SU-DHL-6 (cell line): ENCODE measurements around the gene GRID1.

Source experiments
- H2AFZ ChIP-seq: fragments of 200-600 bp; sonication (generic); 2 replicates; pipeline ENCODE4 v1.6.1; 2014; ENCODE audit warnings: low read depth, mild to moderate bottlenecking, moderate library complexity, mixed read lengths, antibody characterized with exemption, low read length; ENCODE audit not compliant: severe bottlenecking
- H3F3A ChIP-seq: fragments of 200-600 bp; shearing (Covaris generic); 2 replicates; pipeline ENCODE4 v1.6.0; 2016; ENCODE audit warnings: antibody characterized with exemption, mild to moderate bottlenecking; ENCODE audit not compliant: insufficient read depth
- H3K27ac ChIP-seq: fragments of 200-600 bp; sonication (generic); 2 replicates; pipeline ENCODE4 v1.5.1; 2016; ENCODE audit warnings: low read depth, mild to moderate bottlenecking, low read length, moderate library complexity, mixed read lengths
- H3K27me3 ChIP-seq: fragments of 200-600 bp; sonication (generic), shearing (Covaris generic); 2 replicates; pipeline ENCODE4 v1.6.0; 2014; ENCODE audit warnings: mild to moderate bottlenecking, low read length
- H3K36me3 ChIP-seq: fragments of 200-600 bp; sonication (generic); 2 replicates; pipeline ENCODE4 v1.6.1; 2014; ENCODE audit warnings: mild to moderate bottlenecking, low read length, mixed read lengths
- H3K4me2 ChIP-seq: fragments of 300-600, 200-600 bp; shearing (Covaris generic), sonication (generic); 2 replicates; pipeline ENCODE4 v1.6.0; 2014; ENCODE audit warnings: low read length, low read depth, mild to moderate bottlenecking; ENCODE audit not compliant: poor library complexity, severe bottlenecking
- H3K4me3 ChIP-seq: fragments of 200-600 bp; sonication (generic); 2 replicates; pipeline ENCODE4 v1.5.1; 2014; ENCODE audit warnings: antibody characterized with exemption, low read length, mild to moderate bottlenecking, mixed read lengths; ENCODE audit not compliant: insufficient read depth, poor library complexity, severe bottlenecking
- H3K79me2 ChIP-seq: fragments of 200-600 bp; sonication (generic); 2 replicates; pipeline ENCODE4 v1.6.1; 2014; ENCODE audit warnings: mild to moderate bottlenecking, low read length, moderate library complexity; ENCODE audit not compliant: insufficient read depth
- H3K9ac ChIP-seq: fragments of 200-600 bp; sonication (generic); 2 replicates; pipeline ENCODE4 v1.7.0; 2014; ENCODE audit warnings: mild to moderate bottlenecking, low read length
- H3K9me2 ChIP-seq: fragments of 200-600 bp; sonication (generic); replicated peaks from 2 replicates; pipeline ENCODE4 v1.6.1; 2014; ENCODE audit warnings: low read length; ENCODE audit not compliant: insufficient read depth
- H3K9me3 ChIP-seq: fragments of 200-600 bp; sonication (generic); 2 replicates; pipeline ENCODE4 v1.6.1; 2014; ENCODE audit warnings: low read length, mixed read lengths; ENCODE audit not compliant: insufficient read depth
- H4K20me1 ChIP-seq: fragments of 200-600 bp; sonication (generic); 2 replicates; pipeline ENCODE4 v1.6.1; 2014; ENCODE audit warnings: low read depth, mild to moderate bottlenecking, antibody characterized with exemption, low read length, moderate library complexity, mixed read lengths
- EZH2phosphoT487 ChIP-seq: fragments of 200-600 bp; sonication (generic), shearing (Covaris generic); conservative IDR thresholded peaks from 2 replicates; pipeline ENCODE4 v1.6.1; 2018; ENCODE audit warnings: mild to moderate bottlenecking, antibody characterized with exemption, low read length, moderate library complexity, mixed read lengths
- TF ChIP-seq, protein P1 (sequence below): fragments of 200-600 bp; sonication (generic); IDR thresholded peaks from one replicate; pipeline ENCODE4 v1.5.1; 2017; ENCODE audit warnings: antibody characterized with exemption, mild to moderate bottlenecking, low read length, moderate library complexity; ENCODE audit not compliant: insufficient read depth, poor library complexity, severe bottlenecking

GRID1 gene

GRCh38 chr10:86212391-86212700, 154.2 kb downstream of the GRID1 start:
- Histone ChIP-seq H3F3A (no peaks in the 10 kb centered on the region), H3K27me3 (no peaks in the 10 kb centered on the region), H3K79me2 (no peaks in the 10 kb centered on the region), H3K4me3 (no peak overlapping the region), H3K9me2 (no peaks in the 10 kb centered on the region), H3K9ac (no peak overlapping the region), H3K4me2 (no peak overlapping the region), H3K27ac (no peak overlapping the region), H4K20me1 (no peaks in the 10 kb centered on the region), H3K36me3 (no peaks in the 10 kb centered on the region), H2AFZ (no peak overlapping the region), H3K9me3 (no peaks in the 10 kb centered on the region)
- TF ChIP-seq, protein P1, sequence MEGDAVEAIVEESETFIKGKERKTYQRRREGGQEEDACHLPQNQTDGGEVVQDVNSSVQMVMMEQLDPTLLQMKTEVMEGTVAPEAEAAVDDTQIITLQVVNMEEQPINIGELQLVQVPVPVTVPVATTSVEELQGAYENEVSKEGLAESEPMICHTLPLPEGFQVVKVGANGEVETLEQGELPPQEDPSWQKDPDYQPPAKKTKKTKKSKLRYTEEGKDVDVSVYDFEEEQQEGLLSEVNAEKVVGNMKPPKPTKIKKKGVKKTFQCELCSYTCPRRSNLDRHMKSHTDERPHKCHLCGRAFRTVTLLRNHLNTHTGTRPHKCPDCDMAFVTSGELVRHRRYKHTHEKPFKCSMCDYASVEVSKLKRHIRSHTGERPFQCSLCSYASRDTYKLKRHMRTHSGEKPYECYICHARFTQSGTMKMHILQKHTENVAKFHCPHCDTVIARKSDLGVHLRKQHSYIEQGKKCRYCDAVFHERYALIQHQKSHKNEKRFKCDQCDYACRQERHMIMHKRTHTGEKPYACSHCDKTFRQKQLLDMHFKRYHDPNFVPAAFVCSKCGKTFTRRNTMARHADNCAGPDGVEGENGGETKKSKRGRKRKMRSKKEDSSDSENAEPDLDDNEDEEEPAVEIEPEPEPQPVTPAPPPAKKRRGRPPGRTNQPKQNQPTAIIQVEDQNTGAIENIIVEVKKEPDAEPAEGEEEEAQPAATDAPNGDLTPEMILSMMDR = no peak
- no peak for TF ChIP-seq EZH2phosphoT487

DNA sequence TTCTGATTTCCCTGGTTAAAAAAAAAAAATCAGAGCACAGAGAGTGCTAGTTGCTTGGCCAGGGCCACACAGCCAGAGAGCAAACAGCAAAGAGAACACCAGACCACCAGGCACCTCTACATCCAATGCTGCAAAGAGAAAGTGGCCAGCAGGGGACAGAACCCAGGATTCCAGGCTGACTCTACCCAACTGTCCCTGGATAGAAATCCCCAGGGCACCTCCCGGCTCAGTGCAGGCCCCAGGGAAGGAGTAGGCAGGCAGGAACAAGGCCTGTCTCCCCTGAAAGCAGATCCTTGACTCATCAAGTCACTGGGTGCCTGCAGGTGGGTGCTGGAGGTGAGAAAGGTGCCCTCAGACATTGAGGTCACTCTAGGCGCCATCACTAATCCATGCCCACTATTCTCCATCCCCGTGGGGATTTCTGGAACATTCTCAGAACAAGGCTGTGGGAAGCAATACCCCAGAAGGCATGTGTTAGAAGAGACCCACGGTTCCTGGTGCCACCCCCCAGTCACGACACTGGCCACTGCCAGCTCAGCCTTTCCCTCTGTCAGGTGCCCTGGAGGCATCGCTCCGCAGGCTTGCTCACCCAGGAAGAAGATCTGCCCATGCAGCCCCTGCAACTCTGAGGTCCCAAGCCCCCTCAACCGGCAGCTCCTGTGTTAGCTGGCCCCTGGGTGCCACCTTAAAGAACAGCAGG, 154.8 kb downstream of the GRID1 start:
- Histone ChIP-seq H3K9ac (no peak overlapping the region), H3K27me3 (no peaks in the 10 kb centered on the region), H3F3A (no peaks in the 10 kb centered on the region), H2AFZ (no peak overlapping the region), H3K4me2 (no peak overlapping the region), H3K36me3 (no peaks in the 10 kb centered on the region), H3K79me2 (no peaks in the 10 kb centered on the region), H3K9me2 (no peaks in the 10 kb centered on the region), H3K9me3 (no peaks in the 10 kb centered on the region), H3K4me3 (no peak overlapping the region), H4K20me1 (no peaks in the 10 kb centered on the region), H3K27ac (no peak overlapping the region)
- no peak for TF ChIP-seq EZH2phosphoT487

DNA sequence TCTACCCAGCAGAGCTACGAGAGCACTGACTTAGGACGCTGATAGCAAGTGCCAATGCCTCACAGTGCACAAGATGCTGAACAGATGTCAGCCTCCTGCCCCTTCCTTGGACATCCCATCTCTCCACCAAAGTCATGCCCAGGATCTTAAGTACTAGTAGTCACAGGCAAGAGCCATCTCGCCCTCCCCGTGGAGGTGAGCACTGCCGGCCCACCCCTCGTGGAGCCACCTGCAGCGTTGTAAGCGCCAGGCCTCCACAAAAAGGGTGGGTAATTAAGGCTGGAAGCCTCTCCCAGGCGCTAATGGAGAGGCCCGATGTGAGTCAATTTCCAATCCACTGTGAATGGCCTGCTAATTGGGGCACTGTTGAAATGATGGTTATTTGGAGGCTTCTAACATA, 156.2 kb downstream of the GRID1 start:
- Histone ChIP-seq H4K20me1 (no peaks in the 10 kb centered on the region), H3K9ac (no peak overlapping the region), H3K4me2 (no peak overlapping the region), H3K9me3 (no peaks in the 10 kb centered on the region), H2AFZ (no peak overlapping the region), H3K9me2 (no peaks in the 10 kb centered on the region), H3K36me3 (no peaks in the 10 kb centered on the region), H3K79me2 (no peaks in the 10 kb centered on the region), H3K27me3 (no peaks in the 10 kb centered on the region), H3F3A (no peaks in the 10 kb centered on the region), H3K27ac (no peak overlapping the region), H3K4me3 (no peak overlapping the region)
- TF ChIP-seq EZH2phosphoT487 = no peak
- TF ChIP-seq, protein P1 = no peak

- no peaks in the 10 kb centered on the region for H3K36me3 ChIP-seq
- H3K79me2 ChIP-seq = no peaks in the 10 kb centered on the region
- H3F3A ChIP-seq = no peaks in the 10 kb centered on the region
- no peak overlapping the region for H3K27ac ChIP-seq
- no peak for TF ChIP-seq EZH2phosphoT487
- TF ChIP-seq, protein P1 = no peak
- no peak overlapping the region for H3K4me3 ChIP-seq
- H3K27me3 ChIP-seq = no peaks in the 10 kb centered on the region
- H3K4me2 ChIP-seq = no peak overlapping the region
- no peaks in the 10 kb centered on the region for H3K9me3 ChIP-seq
- no peak overlapping the region for H2AFZ ChIP-seq
- no peaks in the 10 kb centered on the region for H4K20me1 ChIP-seq
- no peak overlapping the region for H3K9ac ChIP-seq
- no peaks in the 10 kb centered on the region for H3K9me2 ChIP-seq
Measured at GRCh38 chr10:86209726-86210125, 156.9 kb downstream of the GRID1 start.
